WTC11 (cell line): Measurements from ENCODE around the gene PHACTR3. TPM values are rescaled to one million over a fixed set of nuclear protein-coding genes. Genes with fewer than 3 reads are reported as not detected.
"Not testable (repeated sequence)": the region's sequence is repeated elsewhere in the genome, so short reads cannot be mapped to it uniquely, and the experiment has no call there.

Source experiments
- ATAC-seq: fragments of 200-7000 bp; cut with Tn5 transposase; 2 replicates; pipeline ENCODE4 v1.10.0; 2021; ENCODE audit warnings: mild to moderate bottlenecking, moderate library complexity
- CTCF ChIA-PET: fragments of 300-600 bp; sonication (Branson Sonifier 250); formaldehyde crosslinking; loops from one replicate; lab custom pipeline; 2021; ENCODE audit warnings: antibody characterized with exemption; lab: Charles Lee
- POLR2A ChIA-PET: fragments of 350-600 bp; sonication (Branson Sonifier 250); formaldehyde crosslinking; loops from one replicate; lab custom pipeline; 2021; ENCODE audit warnings: antibody characterized with exemption; lab: Charles Lee
- DNase-seq: peaks from one replicate; pipeline ENCODE4 v3.0.0; 2021; ENCODE audit warnings: low spot score
- H3K27ac Mint-ChIP-seq: 2 replicates; pipeline ENCODE4 v1.8.0; 2021; ENCODE audit warnings: mixed read lengths
- H3K27me3 Mint-ChIP-seq: 2 replicates; pipeline ENCODE4 v1.8.0; 2021; ENCODE audit warnings: low read depth, mild to moderate bottlenecking, moderate library complexity, mixed read lengths
- H3K36me3 Mint-ChIP-seq: 2 replicates; pipeline ENCODE4 v1.8.0; 2021; ENCODE audit warnings: mixed read lengths
- H3K4me1 Mint-ChIP-seq: 2 replicates; pipeline ENCODE4 v1.8.0; 2022; ENCODE audit warnings: mixed read lengths
- H3K4me3 Mint-ChIP-seq: 2 replicates; pipeline ENCODE4 v1.8.0; 2021; ENCODE audit warnings: mild to moderate bottlenecking, moderate library complexity, mixed read lengths
- H3K9me3 Mint-ChIP-seq: 2 replicates; pipeline ENCODE4 v1.8.0; 2021; ENCODE audit warnings: mixed read lengths
- ARID4B ChIP-seq: sonication (generic); formaldehyde crosslinking; IDR thresholded peaks from 2 replicates; pipeline ENCODE4 v1.8.0; 2023; ENCODE audit warnings: missing genetic modification reagents, mild to moderate bottlenecking, borderline replicate concordance
- CREB1 ChIP-seq: sonication (generic); formaldehyde crosslinking; IDR thresholded peaks from 2 replicates; pipeline ENCODE4 v1.8.0; 2023; ENCODE audit warnings: mild to moderate bottlenecking, missing genetic modification reagents
- E2F5 ChIP-seq: sonication (generic); formaldehyde crosslinking; IDR thresholded peaks from 2 replicates; pipeline ENCODE4 v1.8.1; 2022; ENCODE audit warnings: mild to moderate bottlenecking, moderate library complexity, missing genetic modification reagents
- ESRRA ChIP-seq: sonication (generic); formaldehyde crosslinking; IDR thresholded peaks from 2 replicates; pipeline ENCODE4 v1.8.1; 2022; ENCODE audit warnings: mild to moderate bottlenecking, missing genetic modification reagents, borderline replicate concordance
- JAZF1 ChIP-seq: fragments of 250-450 bp; sonication (Bioruptor Pico); IDR thresholded peaks from 2 replicates; pipeline ENCODE4 v1.9.0; 2021; ENCODE audit warnings: moderate library complexity, mild to moderate bottlenecking, inconsistent platforms
- JUN ChIP-seq: sonication (generic); formaldehyde crosslinking; IDR thresholded peaks from 2 replicates; pipeline ENCODE4 v1.8.0; 2023; ENCODE audit warnings: mild to moderate bottlenecking, missing genetic modification reagents
- MAX ChIP-seq: sonication (generic); formaldehyde crosslinking; IDR thresholded peaks from 2 replicates; pipeline ENCODE4 v1.8.0; 2022; ENCODE audit warnings: mild to moderate bottlenecking, missing genetic modification reagents
- ZBTB21 ChIP-seq: sonication (generic); formaldehyde crosslinking; IDR thresholded peaks from 2 replicates; pipeline ENCODE4 v1.8.1; 2023; ENCODE audit warnings: mild to moderate bottlenecking, missing genetic modification reagents, borderline replicate concordance
- ZNF121 ChIP-seq: sonication (generic); formaldehyde crosslinking; IDR thresholded peaks from 2 replicates; pipeline ENCODE4 v1.8.0; 2023; ENCODE audit warnings: missing genetic modification reagents
- ZNF138 ChIP-seq: sonication (generic); formaldehyde crosslinking; conservative IDR thresholded peaks from 2 replicates; pipeline ENCODE4 v1.8.1; 2022; ENCODE audit warnings: mild to moderate bottlenecking, moderate library complexity, missing genetic modification reagents
- ZNF219 ChIP-seq: sonication (generic); formaldehyde crosslinking; IDR thresholded peaks from 2 replicates; pipeline ENCODE4 v1.8.0; 2023; ENCODE audit warnings: missing genetic modification reagents, mild to moderate bottlenecking, borderline replicate concordance
- ZNF416 ChIP-seq: fragments of 250-450 bp; sonication (Bioruptor Pico); IDR thresholded peaks from 2 replicates; pipeline ENCODE4 v1.9.0; 2021; ENCODE audit warnings: mild to moderate bottlenecking, inconsistent platforms
- total RNA-seq: library from RNA; stranded (reverse); gene quantifications from 3 replicates; pipeline ENCODE4 v1.2.3, GENCODE V29; 2021
- TF ChIP-seq, protein P1 (sequence below): sonication (generic); formaldehyde crosslinking; IDR thresholded peaks from 2 replicates; pipeline ENCODE4 v1.8.1; 2023; ENCODE audit warnings: mild to moderate bottlenecking, moderate library complexity, missing genetic modification reagents
- TF ChIP-seq, protein P2 (sequence below): sonication (generic); formaldehyde crosslinking; IDR thresholded peaks from 2 replicates; pipeline ENCODE4 v1.8.0; 2022; ENCODE audit warnings: mild to moderate bottlenecking, missing genetic modification reagents
- TF ChIP-seq, protein P3 (sequence below): sonication (generic); formaldehyde crosslinking; IDR thresholded peaks from 2 replicates; pipeline ENCODE4 v1.8.1; 2022; ENCODE audit warnings: low read depth, mild to moderate bottlenecking, moderate library complexity, missing genetic modification reagents, borderline replicate concordance
- TF ChIP-seq, protein P4 (sequence below): sonication (generic); formaldehyde crosslinking; IDR thresholded peaks from 2 replicates; pipeline ENCODE4 v1.8.0; 2022; ENCODE audit warnings: mild to moderate bottlenecking, missing genetic modification reagents
- TF ChIP-seq, protein P5 (sequence below): sonication (generic); formaldehyde crosslinking; IDR thresholded peaks from 2 replicates; pipeline ENCODE4 v1.8.1; 2023; ENCODE audit warnings: mild to moderate bottlenecking, missing genetic modification reagents

Gene PHACTR3
- total RNA-seq, 1 experiment from 2014 or later = 0.28 TPM

DNA sequence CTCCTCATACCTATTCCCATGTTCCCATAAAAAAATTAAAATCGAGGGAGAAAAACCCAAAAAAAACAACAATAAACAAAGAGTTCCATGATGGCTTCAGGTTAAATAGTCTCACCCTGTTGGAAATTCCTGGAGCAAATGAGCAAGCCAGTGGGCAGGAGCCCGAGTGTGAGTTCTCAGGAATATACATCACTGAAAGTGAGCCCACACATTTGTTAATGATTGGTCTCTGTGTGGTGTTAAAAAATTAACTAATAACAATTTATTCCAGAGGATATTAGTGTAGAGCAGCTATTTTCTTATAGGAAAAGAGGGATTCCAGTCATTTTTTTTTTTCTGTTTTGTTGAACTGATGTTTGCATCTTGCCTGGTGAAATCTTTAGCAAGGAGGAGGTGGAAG is 12.9 kb downstream of the PHACTR3 start (continued):
- TF ChIP-seq MAX (CRISPR knock-in tag) = no peak
- TF ChIP-seq ZBTB21 (CRISPR knock-in tag) = no peak

DNA sequence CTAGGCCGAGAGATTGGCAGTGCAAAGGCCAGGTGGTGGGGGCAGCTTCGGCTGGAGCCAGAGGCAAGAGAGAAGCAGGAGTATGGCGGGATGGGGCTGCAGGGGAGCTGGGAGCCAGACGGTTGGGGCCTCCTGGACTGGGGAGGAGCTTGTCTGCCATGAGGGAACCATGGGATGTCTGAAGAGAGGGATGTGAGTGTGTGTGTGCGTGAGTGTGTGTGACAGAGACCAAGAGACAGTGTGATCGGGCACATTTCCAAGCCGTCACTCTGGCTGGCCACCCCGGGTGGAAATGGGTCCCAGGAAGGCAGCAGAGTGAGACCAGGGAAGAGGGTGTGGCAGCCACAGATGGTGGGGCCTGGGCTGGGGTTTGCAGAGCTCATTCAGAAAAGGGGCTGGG is 13.8 kb downstream of the PHACTR3 start:
- CTCF ChIA-PET = no interaction called here
- Mint-ChIP-seq H3K4me3 (no peak overlapping the region), H3K27me3 (peaks cover 51% of the 10 kb centered on the region), H3K27ac (no peak overlapping the region), H3K9me3 (no peaks in the 10 kb centered on the region), H3K4me1 (no peaks in the 10 kb centered on the region), H3K36me3 (no peaks in the 10 kb centered on the region)
- no peak for ATAC-seq
- DNase-seq = no peak
- TF ChIP-seq JUN (CRISPR knock-in tag) = no peak
- TF ChIP-seq JAZF1 (CRISPR knock-in tag) = no peak
- TF ChIP-seq, protein P1, sequence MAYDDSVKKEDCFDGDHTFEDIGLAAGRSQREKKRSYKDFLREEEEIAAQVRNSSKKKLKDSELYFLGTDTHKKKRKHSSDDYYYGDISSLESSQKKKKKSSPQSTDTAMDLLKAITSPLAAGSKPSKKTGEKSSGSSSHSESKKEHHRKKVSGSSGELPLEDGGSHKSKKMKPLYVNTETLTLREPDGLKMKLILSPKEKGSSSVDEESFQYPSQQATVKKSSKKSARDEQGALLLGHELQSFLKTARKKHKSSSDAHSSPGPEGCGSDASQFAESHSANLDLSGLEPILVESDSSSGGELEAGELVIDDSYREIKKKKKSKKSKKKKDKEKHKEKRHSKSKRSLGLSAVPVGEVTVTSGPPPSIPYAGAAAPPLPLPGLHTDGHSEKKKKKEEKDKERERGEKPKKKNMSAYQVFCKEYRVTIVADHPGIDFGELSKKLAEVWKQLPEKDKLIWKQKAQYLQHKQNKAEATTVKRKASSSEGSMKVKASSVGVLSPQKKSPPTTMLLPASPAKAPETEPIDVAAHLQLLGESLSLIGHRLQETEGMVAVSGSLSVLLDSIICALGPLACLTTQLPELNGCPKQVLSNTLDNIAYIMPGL (CRISPR knock-in tag) = no peak
- TF ChIP-seq ZNF138 (CRISPR knock-in tag) = no peak
- TF ChIP-seq ZNF121 (CRISPR knock-in tag) = no peak
- no peak for TF ChIP-seq E2F5 (CRISPR knock-in tag)
- no peak for TF ChIP-seq ARID4B
- TF ChIP-seq ZNF416 (CRISPR knock-in tag) = no peak
- TF ChIP-seq, protein P2, sequence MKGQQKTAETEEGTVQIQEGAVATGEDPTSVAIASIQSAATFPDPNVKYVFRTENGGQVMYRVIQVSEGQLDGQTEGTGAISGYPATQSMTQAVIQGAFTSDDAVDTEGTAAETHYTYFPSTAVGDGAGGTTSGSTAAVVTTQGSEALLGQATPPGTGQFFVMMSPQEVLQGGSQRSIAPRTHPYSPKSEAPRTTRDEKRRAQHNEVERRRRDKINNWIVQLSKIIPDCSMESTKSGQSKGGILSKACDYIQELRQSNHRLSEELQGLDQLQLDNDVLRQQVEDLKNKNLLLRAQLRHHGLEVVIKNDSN (CRISPR knock-in tag) = no peak
- no peak for TF ChIP-seq CREB1 (CRISPR knock-in tag)
- TF ChIP-seq, protein P3, sequence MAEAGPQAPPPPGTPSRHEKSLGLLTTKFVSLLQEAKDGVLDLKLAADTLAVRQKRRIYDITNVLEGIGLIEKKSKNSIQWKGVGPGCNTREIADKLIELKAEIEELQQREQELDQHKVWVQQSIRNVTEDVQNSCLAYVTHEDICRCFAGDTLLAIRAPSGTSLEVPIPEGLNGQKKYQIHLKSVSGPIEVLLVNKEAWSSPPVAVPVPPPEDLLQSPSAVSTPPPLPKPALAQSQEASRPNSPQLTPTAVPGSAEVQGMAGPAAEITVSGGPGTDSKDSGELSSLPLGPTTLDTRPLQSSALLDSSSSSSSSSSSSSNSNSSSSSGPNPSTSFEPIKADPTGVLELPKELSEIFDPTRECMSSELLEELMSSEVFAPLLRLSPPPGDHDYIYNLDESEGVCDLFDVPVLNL = no peak
- TF ChIP-seq, protein P4, sequence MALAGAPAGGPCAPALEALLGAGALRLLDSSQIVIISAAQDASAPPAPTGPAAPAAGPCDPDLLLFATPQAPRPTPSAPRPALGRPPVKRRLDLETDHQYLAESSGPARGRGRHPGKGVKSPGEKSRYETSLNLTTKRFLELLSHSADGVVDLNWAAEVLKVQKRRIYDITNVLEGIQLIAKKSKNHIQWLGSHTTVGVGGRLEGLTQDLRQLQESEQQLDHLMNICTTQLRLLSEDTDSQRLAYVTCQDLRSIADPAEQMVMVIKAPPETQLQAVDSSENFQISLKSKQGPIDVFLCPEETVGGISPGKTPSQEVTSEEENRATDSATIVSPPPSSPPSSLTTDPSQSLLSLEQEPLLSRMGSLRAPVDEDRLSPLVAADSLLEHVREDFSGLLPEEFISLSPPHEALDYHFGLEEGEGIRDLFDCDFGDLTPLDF (CRISPR knock-in tag) = no peak
- no peak for TF ChIP-seq ZBTB21 (CRISPR knock-in tag)
- no peak for TF ChIP-seq MAX (CRISPR knock-in tag)
- TF ChIP-seq, protein P5, sequence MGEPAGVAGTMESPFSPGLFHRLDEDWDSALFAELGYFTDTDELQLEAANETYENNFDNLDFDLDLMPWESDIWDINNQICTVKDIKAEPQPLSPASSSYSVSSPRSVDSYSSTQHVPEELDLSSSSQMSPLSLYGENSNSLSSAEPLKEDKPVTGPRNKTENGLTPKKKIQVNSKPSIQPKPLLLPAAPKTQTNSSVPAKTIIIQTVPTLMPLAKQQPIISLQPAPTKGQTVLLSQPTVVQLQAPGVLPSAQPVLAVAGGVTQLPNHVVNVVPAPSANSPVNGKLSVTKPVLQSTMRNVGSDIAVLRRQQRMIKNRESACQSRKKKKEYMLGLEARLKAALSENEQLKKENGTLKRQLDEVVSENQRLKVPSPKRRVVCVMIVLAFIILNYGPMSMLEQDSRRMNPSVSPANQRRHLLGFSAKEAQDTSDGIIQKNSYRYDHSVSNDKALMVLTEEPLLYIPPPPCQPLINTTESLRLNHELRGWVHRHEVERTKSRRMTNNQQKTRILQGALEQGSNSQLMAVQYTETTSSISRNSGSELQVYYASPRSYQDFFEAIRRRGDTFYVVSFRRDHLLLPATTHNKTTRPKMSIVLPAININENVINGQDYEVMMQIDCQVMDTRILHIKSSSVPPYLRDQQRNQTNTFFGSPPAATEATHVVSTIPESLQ (CRISPR knock-in tag) = no peak
- TF ChIP-seq ESRRA (CRISPR knock-in tag) = no peak
- TF ChIP-seq ZNF219 = no peak
- POLR2A ChIA-PET = no interaction called here

DNA sequence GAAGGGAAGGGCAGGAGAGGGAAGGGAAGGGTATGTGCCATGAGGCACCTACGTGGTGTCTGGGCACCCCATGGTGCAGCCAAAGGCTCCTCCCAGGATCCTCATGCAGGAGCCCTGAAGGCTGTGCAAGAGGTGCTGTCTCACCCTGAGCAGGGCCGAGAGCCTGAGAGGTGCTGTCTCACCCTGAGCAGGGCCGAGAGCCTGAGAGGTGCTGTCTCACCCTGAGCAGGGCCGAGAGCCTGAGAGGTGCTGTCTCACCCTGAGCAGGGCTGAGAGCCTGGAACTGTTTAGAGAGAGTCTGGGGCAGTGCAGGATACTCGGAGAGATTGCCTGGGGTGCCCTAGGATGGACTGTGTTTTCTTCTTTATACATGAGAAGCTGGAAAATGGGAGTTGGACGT is 14.2 kb downstream of the PHACTR3 start:
- H3K4me1 Mint-ChIP-seq, H3K4me3 Mint-ChIP-seq, ATAC-seq, DNase-seq, POLR2A ChIA-PET, CTCF ChIA-PET, H3K9me3 Mint-ChIP-seq, H3K27ac Mint-ChIP-seq, H3K36me3 Mint-ChIP-seq: not testable (repeated sequence)
- peaks cover 53% of the 10 kb centered on the region for H3K27me3 Mint-ChIP-seq
